Measurements from ENCODE around the gene STAB1.

DNA sequence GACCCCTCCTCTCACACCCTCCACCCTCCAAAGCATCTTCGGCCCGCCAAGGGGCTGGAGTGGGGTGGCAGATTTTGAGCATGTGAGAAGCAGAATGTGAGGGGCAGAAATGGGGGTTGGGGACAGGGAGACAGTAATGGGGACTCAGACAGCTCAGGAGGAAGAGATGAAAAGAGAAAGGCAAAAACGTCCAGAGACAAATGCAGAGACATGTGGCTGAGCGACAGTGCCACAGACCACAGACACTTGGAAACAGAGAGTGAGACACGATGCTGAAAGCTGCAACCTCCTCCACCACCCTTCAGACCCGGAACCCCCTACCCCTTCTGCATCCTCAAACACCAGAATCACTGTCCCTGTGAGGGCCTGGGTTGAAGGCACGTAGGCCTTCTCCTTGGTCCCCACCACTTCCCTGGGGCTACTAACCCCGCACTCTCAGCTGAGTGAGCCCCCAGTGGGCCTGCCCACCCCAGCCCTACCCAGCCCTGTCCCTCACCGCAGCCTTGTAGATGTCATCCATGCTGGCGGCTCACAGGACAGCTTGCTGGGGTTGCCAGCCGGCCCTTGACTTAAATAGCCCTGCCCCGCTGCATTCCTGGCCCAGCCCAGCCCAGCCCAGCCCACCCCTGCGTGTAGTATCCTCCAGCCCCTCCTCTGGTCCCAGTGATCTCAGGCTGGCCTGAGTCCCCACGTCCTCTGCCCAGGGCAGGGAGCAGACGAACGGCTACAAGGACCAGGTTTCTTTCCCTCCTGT lies 41.5 kb upstream of the STAB1 start, which contains the start of gene TNNC1:
- TF ChIP-seq, protein P1, sequence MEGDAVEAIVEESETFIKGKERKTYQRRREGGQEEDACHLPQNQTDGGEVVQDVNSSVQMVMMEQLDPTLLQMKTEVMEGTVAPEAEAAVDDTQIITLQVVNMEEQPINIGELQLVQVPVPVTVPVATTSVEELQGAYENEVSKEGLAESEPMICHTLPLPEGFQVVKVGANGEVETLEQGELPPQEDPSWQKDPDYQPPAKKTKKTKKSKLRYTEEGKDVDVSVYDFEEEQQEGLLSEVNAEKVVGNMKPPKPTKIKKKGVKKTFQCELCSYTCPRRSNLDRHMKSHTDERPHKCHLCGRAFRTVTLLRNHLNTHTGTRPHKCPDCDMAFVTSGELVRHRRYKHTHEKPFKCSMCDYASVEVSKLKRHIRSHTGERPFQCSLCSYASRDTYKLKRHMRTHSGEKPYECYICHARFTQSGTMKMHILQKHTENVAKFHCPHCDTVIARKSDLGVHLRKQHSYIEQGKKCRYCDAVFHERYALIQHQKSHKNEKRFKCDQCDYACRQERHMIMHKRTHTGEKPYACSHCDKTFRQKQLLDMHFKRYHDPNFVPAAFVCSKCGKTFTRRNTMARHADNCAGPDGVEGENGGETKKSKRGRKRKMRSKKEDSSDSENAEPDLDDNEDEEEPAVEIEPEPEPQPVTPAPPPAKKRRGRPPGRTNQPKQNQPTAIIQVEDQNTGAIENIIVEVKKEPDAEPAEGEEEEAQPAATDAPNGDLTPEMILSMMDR (IDR thresholded peaks at IDR 0.05), result no peak
- TF ChIP-seq POLR2AphosphoS5 (IDR thresholded peaks at IDR 0.05) (no peak), POLR2A (IDR thresholded peaks at IDR 0.05) (no peak)

Data from breast epithelium (tissue), 3 donors.